ENCODE results near the gene TCEAL5. TPM values are rescaled to one million over a fixed set of nuclear protein-coding genes. Genes with fewer than 3 reads are reported as not detected.

The TCEAL5 gene
- total and polyA plus RNA-seq, 2 donors (not counting 1 experiment from before 2014, with no cell fraction given) = not detected

DNA sequence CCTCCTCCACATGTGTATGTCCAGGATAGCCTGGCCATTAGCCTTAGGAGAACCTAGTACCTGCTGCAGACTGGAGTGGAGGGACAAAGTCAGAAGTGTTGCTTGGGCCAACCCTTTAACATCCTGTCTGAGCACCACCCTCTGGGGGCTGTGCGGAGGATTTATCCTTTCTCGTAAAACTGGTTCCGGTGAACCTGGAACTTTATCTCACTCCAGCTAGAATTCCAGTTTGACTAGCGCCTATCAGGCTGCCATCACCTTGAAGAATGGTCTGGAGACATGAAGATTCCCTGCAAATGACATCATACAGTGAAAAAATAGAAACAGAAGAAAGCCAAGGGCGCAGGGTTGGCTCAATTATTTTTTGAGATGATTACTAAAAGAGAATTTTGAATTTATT is 25.6 kb downstream of the TCEAL5 start:
- H3K9me3 ChIP-seq (ENCODE audit: control insufficient read depth, insufficient read depth, low read depth, low read length) = no peaks in the 10 kb centered on the region
- no peak overlapping the region for H2AFZ ChIP-seq (ENCODE audit: low read length)
- H3K4me1 ChIP-seq (ENCODE audit: control insufficient read depth, extremely low read depth, insufficient read depth, low read length) = no peaks in the 10 kb centered on the region
- TF ChIP-seq EZH2 (IDR thresholded peaks at IDR 0.05; ENCODE audit: low read length, missing control alignments) = no peak
- TF ChIP-seq, protein P1, sequence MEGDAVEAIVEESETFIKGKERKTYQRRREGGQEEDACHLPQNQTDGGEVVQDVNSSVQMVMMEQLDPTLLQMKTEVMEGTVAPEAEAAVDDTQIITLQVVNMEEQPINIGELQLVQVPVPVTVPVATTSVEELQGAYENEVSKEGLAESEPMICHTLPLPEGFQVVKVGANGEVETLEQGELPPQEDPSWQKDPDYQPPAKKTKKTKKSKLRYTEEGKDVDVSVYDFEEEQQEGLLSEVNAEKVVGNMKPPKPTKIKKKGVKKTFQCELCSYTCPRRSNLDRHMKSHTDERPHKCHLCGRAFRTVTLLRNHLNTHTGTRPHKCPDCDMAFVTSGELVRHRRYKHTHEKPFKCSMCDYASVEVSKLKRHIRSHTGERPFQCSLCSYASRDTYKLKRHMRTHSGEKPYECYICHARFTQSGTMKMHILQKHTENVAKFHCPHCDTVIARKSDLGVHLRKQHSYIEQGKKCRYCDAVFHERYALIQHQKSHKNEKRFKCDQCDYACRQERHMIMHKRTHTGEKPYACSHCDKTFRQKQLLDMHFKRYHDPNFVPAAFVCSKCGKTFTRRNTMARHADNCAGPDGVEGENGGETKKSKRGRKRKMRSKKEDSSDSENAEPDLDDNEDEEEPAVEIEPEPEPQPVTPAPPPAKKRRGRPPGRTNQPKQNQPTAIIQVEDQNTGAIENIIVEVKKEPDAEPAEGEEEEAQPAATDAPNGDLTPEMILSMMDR (conservative IDR thresholded peaks at IDR 0.05 in 1 of 2, IDR thresholded peaks at IDR 0.05 in 1 of 2; ENCODE audit: low read depth in 1 of 2, low read length in 2 of 2) = no peak
- no peaks in the 10 kb centered on the region for H4K20me1 ChIP-seq (ENCODE audit: control insufficient read depth, extremely low read depth, insufficient read depth, low read length)
- H3K4me3 ChIP-seq (replicated peaks in 1 of 4; ENCODE audit: control extremely low read depth in 1 of 4, insufficient read depth in 1 of 4, low read depth in 3 of 4, low read length in 4 of 4) = no peak overlapping the region
- H3K4me2 ChIP-seq (ENCODE audit: extremely low read depth, insufficient read depth, low read length) = no peak overlapping the region
- no peak for DNase-seq (ENCODE audit: low read depth in 2 of 2)
- no peak overlapping the region for H3K27ac ChIP-seq (ENCODE audit: insufficient read depth, low read length)
- H3K27me3 ChIP-seq (ENCODE audit: control insufficient read depth, insufficient read depth, low read length) = no peaks in the 10 kb centered on the region
- no peak overlapping the region for H3K9ac ChIP-seq (ENCODE audit: insufficient read depth, low read length)
- peaks cover 8% of the 10 kb centered on the region for H3K79me2 ChIP-seq (ENCODE audit: control insufficient read depth, insufficient read depth, low read length)
- no peaks in the 10 kb centered on the region for H3K36me3 ChIP-seq (ENCODE audit: control insufficient read depth, insufficient read depth, low read length)

DNA sequence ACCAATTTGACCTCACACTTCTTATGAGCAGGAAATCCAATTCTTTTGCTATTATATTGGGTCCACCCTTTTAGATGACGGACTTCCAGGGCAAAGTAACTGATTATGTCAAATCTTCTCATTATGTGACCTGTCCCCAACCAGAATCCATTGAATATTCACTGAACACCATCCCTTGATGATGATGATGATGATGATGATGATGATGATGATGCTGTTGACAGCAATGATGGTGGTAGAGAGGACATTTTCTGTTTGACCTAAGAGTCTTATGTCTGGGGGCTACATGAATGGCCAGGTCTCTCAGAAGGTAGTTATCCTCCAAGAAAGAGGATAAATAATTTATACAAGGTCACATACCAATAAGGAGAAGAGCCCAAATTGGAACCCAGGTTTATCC is 26.7 kb downstream of the TCEAL5 start:
- TF ChIP-seq, protein P1 (conservative IDR thresholded peaks at IDR 0.05 in 1 of 2, IDR thresholded peaks at IDR 0.05 in 1 of 2; ENCODE audit: low read depth in 1 of 2, low read length in 2 of 2) = no peak
- H3K27me3 ChIP-seq (ENCODE audit: control insufficient read depth, insufficient read depth, low read length) = no peaks in the 10 kb centered on the region
- H3K4me2 ChIP-seq (ENCODE audit: extremely low read depth, insufficient read depth, low read length) = no peak overlapping the region
- H3K9me3 ChIP-seq (ENCODE audit: control insufficient read depth, insufficient read depth, low read depth, low read length) = no peaks in the 10 kb centered on the region
- H3K36me3 ChIP-seq (ENCODE audit: control insufficient read depth, insufficient read depth, low read length) = no peaks in the 10 kb centered on the region
- no peak overlapping the region for H3K9ac ChIP-seq (ENCODE audit: insufficient read depth, low read length)
- H2AFZ ChIP-seq (ENCODE audit: low read length) = no peak overlapping the region
- H3K4me3 ChIP-seq (replicated peaks in 1 of 4; ENCODE audit: control extremely low read depth in 1 of 4, insufficient read depth in 1 of 4, low read depth in 3 of 4, low read length in 4 of 4) = no peak overlapping the region
- peaks cover 8% of the 10 kb centered on the region for H3K79me2 ChIP-seq (ENCODE audit: control insufficient read depth, insufficient read depth, low read length)
- no peak for DNase-seq (ENCODE audit: low read depth in 2 of 2)
- H4K20me1 ChIP-seq (ENCODE audit: control insufficient read depth, extremely low read depth, insufficient read depth, low read length) = no peaks in the 10 kb centered on the region
- no peak overlapping the region for H3K27ac ChIP-seq (ENCODE audit: insufficient read depth, low read length)
- H3K4me1 ChIP-seq (ENCODE audit: control insufficient read depth, extremely low read depth, insufficient read depth, low read length) = no peaks in the 10 kb centered on the region

DNA sequence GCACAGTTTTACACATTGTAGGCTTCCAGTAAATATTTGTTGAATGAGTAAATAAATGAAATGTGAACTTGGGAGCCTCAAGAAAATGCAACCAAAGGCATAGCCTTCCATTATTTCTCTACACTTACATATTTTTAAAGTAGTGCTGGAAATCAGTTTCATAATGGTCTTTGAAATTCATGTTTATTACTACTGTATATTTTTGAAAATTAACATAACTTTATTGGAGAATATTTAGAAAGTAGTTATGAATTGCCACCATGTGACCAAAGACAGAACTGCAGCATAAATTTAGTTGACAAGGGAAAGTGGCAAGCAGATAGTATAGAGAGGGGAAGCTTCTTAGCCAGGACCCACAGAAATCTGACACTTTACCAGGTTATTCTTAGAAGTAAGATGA is 28.0 kb downstream of the TCEAL5 start:
- Histone ChIP-seq H4K20me1 (ENCODE audit: control insufficient read depth, extremely low read depth, insufficient read depth, low read length) (no peaks in the 10 kb centered on the region), H3K9me3 (ENCODE audit: control insufficient read depth, insufficient read depth, low read depth, low read length) (no peaks in the 10 kb centered on the region), H2AFZ (ENCODE audit: low read length) (no peak overlapping the region), H3K36me3 (ENCODE audit: control insufficient read depth, insufficient read depth, low read length) (no peaks in the 10 kb centered on the region), H3K9ac (ENCODE audit: insufficient read depth, low read length) (no peak overlapping the region), H3K27me3 (ENCODE audit: control insufficient read depth, insufficient read depth, low read length) (no peaks in the 10 kb centered on the region), H3K79me2 (ENCODE audit: control insufficient read depth, insufficient read depth, low read length) (no peaks in the 10 kb centered on the region), H3K4me2 (ENCODE audit: extremely low read depth, insufficient read depth, low read length) (no peak overlapping the region), H3K4me1 (ENCODE audit: control insufficient read depth, extremely low read depth, insufficient read depth, low read length) (no peaks in the 10 kb centered on the region), H3K27ac (ENCODE audit: insufficient read depth, low read length) (no peak overlapping the region), H3K4me3 (replicated peaks in 1 of 4; ENCODE audit: control extremely low read depth in 1 of 4, insufficient read depth in 1 of 4, low read depth in 3 of 4, low read length in 4 of 4) (no peak overlapping the region)
- no peak for TF ChIP-seq EZH2 (IDR thresholded peaks at IDR 0.05; ENCODE audit: low read length, missing control alignments)
- TF ChIP-seq, protein P1 (conservative IDR thresholded peaks at IDR 0.05 in 1 of 2, IDR thresholded peaks at IDR 0.05 in 1 of 2; ENCODE audit: low read depth in 1 of 2, low read length in 2 of 2) = peak; percentile 14 to 44
- peak; percentile 7 to 42 for DNase-seq (ENCODE audit: low read depth in 2 of 2)

Measured in fibroblast of lung (primary cell).